Kasumi-1 (cell line): ENCODE measurements around the gene ETAA1.

Source experiments
- DNase-seq, 2 experiments: peaks; one replicate each; lab custom pipeline; 2025; lab: John Stamatoyannopoulos, UW

The ETAA1 gene

GRCh38 chr2:67397143-67397986, at the start of gene ETAA1:
ETAA1 (plus strand) TSS chr2:67397333; CDS start chr2:67397449, 116 bp downstream.
- peak; percentile 88 to 89 for DNase-seq

- DNase-seq = no peak
Measured at GRCh38 chr2:67366832-67367412, 30.2 kb upstream of the ETAA1 start.

- DNase-seq = no peak
Measured at GRCh38 chr2:67374481-67374880, 22.7 kb upstream of the ETAA1 start.

- DNase-seq = no peak
Measured at GRCh38 chr2:67374949-67375348, 22.2 kb upstream of the ETAA1 start.

GRCh38 chr2:67378555-67378954, 18.6 kb upstream of the ETAA1 start:
- no peak for DNase-seq

- no peak for DNase-seq
Measured at GRCh38 chr2:67379048-67379447, 18.1 kb upstream of the ETAA1 start.

GRCh38 chr2:67384123-67384822, 12.9 kb upstream of the ETAA1 start:
- no peak for DNase-seq

GRCh38 chr2:67388680-67389079, 8.5 kb upstream of the ETAA1 start:
- no peak for DNase-seq

GRCh38 chr2:67389286-67389685, 7.8 kb upstream of the ETAA1 start:
- DNase-seq = no peak

GRCh38 chr2:67389788-67390187, 7.3 kb upstream of the ETAA1 start:
- DNase-seq = no peak

- no peak for DNase-seq
Measured at GRCh38 chr2:67393237-67393636, 3.9 kb upstream of the ETAA1 start.

GRCh38 chr2:67394734-67395133, 2.4 kb upstream of the ETAA1 start:
- no peak for DNase-seq

GRCh38 chr2:67399144-67399543, 2.0 kb downstream of the ETAA1 start:
- no peak for DNase-seq

GRCh38 chr2:67399831-67400489, 2.8 kb downstream of the ETAA1 start:
- no peak for DNase-seq

- DNase-seq = no peak
Measured at GRCh38 chr2:67400560-67401485, 3.7 kb downstream of the ETAA1 start.

- DNase-seq = no peak
Measured at GRCh38 chr2:67408346-67408745, 11.2 kb downstream of the ETAA1 start.

GRCh38 chr2:67412424-67412823, 15.3 kb downstream of the ETAA1 start:
- no peak for DNase-seq

GRCh38 chr2:67414867-67415266, 17.7 kb downstream of the ETAA1 start:
- DNase-seq = no peak

GRCh38 chr2:67416136-67416535, 19.0 kb downstream of the ETAA1 start:
- no peak for DNase-seq

- DNase-seq = no peak
Measured at GRCh38 chr2:67423489-67423888, 26.4 kb downstream of the ETAA1 start.

GRCh38 chr2:67436221-67436620, 39.1 kb downstream of the ETAA1 start:
- DNase-seq = no peak
